ENCODE data around the gene SDHAF2. TPM values are rescaled to one million over a fixed set of nuclear protein-coding genes. Genes with fewer than 3 reads are reported as not detected.

Gene SDHAF2
- polyA plus RNA-seq, 1 of the 3 experiments (the other 2 are of a cell fraction), result 81.7 TPM

- no peak for TF ChIP-seq EZH2phosphoT487 (IDR thresholded peaks at IDR 0.05; ENCODE audit: borderline replicate concordance, low read depth)
- TF ChIP-seq RCOR1 (IDR thresholded peaks at IDR 0.05; ENCODE audit: low read length), result no peak
- TF ChIP-seq PBX3 (IDR thresholded peaks at IDR 0.05), result no peak
- TF ChIP-seq POLR2AphosphoS5 (IDR thresholded peaks at IDR 0.05; ENCODE audit: low read depth, low read length), result no peak
- no peak for TF ChIP-seq ZBTB33 (IDR thresholded peaks at IDR 0.05; ENCODE audit: borderline replicate concordance, low read depth)
- no peak for TF ChIP-seq MXI1 (IDR thresholded peaks at IDR 0.05; ENCODE audit: low read depth, low read length)
- no peak for TF ChIP-seq YY1 (IDR thresholded peaks at IDR 0.05; ENCODE audit: low read depth)
Observed at GRCh38 chr11:61474013-61474643, 44.2 kb downstream of the SDHAF2 start (continued).

- ChIA-PET POLR2A (interaction anchor here (1.1 kb wide), 1 partner anchor 46 kb away, joined by 3 read pairs; the partner anchor contains the start of genes CPSF7 and SDHAF2), CTCF (interaction anchor here (1.1 to 21.8 kb wide), 9 partner anchors 13 to 259 kb away, joined by 3 to 670 read pairs (median 31); partner anchors contain the start of genes LRRC10B and SYT7)
- Histone ChIP-seq H3K36me3 (replicated peaks in 1 of 2; ENCODE audit: control insufficient read depth in 1 of 2, insufficient read depth in 2 of 2, low read length in 1 of 2) (peaks cover 4% of the 10 kb centered on the region in 2 experiments), H3K9ac (no peak overlapping the region), H3K4me1 (ENCODE audit: control insufficient read depth in 1 of 2, insufficient read depth in 2 of 2, low read depth in 1 of 2, low read length in 1 of 2) (peaks cover 0 to 5% of the 10 kb centered on the region in 2 experiments; a peak in 1 of 4 replicates), H3K9me3 (no peaks in the 10 kb centered on the region), H3K79me2 (ENCODE audit: insufficient read depth) (no peaks in the 10 kb centered on the region), H2AFZ (ENCODE audit: low read depth) (no peak overlapping the region), H3K9me2 (no peaks in the 10 kb centered on the region), H3K4me3 (ENCODE audit: low read depth in 2 of 2, low read length in 1 of 2) (no peak overlapping the region), H4K20me1 (ENCODE audit: insufficient read depth) (no peaks in the 10 kb centered on the region), H3K27me3 (ENCODE audit: insufficient read depth) (no peaks in the 10 kb centered on the region), H3K27ac (ENCODE audit: low read depth in 2 of 2, low read length in 1 of 2) (no peak overlapping the region), H3K4me2 (no peak overlapping the region), H3F3A (replicated peaks; ENCODE audit: insufficient read depth) (no peaks in the 10 kb centered on the region)
- no peak for DNase-seq
- TF ChIP-seq RAD21 (IDR thresholded peaks at IDR 0.05; ENCODE audit: low read length) (no peak), ELF1 (IDR thresholded peaks at IDR 0.05) (no peak), SIN3A (IDR thresholded peaks at IDR 0.05; ENCODE audit: borderline replicate concordance, low read depth, low read length) (no peak), FOXJ3 (CRISPR knock-in tag; IDR thresholded peaks at IDR 0.05) (no peak), PBX3 (IDR thresholded peaks at IDR 0.05) (no peak), GATA2 (CRISPR knock-in tag; IDR thresholded peaks at IDR 0.05) (no peak), USF2 (IDR thresholded peaks at IDR 0.05; ENCODE audit: borderline replicate concordance, low read depth, low read length) (no peak), TAF1 (IDR thresholded peaks at IDR 0.05; ENCODE audit: borderline replicate concordance, low read depth, low read length) (no peak), CHD2 (IDR thresholded peaks at IDR 0.05; ENCODE audit: low read length, partially characterized antibody) (no peak), ZBTB33 (IDR thresholded peaks at IDR 0.05; ENCODE audit: borderline replicate concordance, low read depth) (no peak), FOXM1 (IDR thresholded peaks at IDR 0.05; ENCODE audit: low read depth) (no peak), TEAD4 (IDR thresholded peaks at IDR 0.05; ENCODE audit: borderline replicate concordance, insufficient read depth) (no peak)
- TF ChIP-seq, protein P1, sequence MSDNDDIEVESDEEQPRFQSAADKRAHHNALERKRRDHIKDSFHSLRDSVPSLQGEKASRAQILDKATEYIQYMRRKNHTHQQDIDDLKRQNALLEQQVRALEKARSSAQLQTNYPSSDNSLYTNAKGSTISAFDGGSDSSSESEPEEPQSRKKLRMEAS (IDR thresholded peaks at IDR 0.05; ENCODE audit: low read depth), result no peak
- TF ChIP-seq, protein P2, sequence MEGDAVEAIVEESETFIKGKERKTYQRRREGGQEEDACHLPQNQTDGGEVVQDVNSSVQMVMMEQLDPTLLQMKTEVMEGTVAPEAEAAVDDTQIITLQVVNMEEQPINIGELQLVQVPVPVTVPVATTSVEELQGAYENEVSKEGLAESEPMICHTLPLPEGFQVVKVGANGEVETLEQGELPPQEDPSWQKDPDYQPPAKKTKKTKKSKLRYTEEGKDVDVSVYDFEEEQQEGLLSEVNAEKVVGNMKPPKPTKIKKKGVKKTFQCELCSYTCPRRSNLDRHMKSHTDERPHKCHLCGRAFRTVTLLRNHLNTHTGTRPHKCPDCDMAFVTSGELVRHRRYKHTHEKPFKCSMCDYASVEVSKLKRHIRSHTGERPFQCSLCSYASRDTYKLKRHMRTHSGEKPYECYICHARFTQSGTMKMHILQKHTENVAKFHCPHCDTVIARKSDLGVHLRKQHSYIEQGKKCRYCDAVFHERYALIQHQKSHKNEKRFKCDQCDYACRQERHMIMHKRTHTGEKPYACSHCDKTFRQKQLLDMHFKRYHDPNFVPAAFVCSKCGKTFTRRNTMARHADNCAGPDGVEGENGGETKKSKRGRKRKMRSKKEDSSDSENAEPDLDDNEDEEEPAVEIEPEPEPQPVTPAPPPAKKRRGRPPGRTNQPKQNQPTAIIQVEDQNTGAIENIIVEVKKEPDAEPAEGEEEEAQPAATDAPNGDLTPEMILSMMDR (IDR thresholded peaks at IDR 0.05), result no peak
- whole genome bisulfite sequencing (ENCODE audit: low lambda C conversion rate), result 85% methylated on average over 1 of the region's 1 CpG
Observed at GRCh38 chr11:61475433-61475832, 45.5 kb downstream of the SDHAF2 start.
